Loucy (cell line): ENCODE data around the gene PIGZ.

ENCODE experiments used
- EZH2phosphoT487 ChIP-seq: fragments of 200-600 bp; IDR thresholded peaks from 2 replicates; pipeline ENCODE4 v1.6.1; 2018; ENCODE audit warnings: antibody characterized with exemption, mild to moderate bottlenecking, moderate library complexity, borderline replicate concordance
- TF ChIP-seq, protein P1 (sequence below): fragments of 200-600 bp; sonication (generic); conservative IDR thresholded peaks from 2 replicates; pipeline ENCODE4 v1.5.1; 2014; ENCODE audit warnings: mild to moderate bottlenecking, antibody characterized with exemption, low read length

- TF ChIP-seq, protein P1, sequence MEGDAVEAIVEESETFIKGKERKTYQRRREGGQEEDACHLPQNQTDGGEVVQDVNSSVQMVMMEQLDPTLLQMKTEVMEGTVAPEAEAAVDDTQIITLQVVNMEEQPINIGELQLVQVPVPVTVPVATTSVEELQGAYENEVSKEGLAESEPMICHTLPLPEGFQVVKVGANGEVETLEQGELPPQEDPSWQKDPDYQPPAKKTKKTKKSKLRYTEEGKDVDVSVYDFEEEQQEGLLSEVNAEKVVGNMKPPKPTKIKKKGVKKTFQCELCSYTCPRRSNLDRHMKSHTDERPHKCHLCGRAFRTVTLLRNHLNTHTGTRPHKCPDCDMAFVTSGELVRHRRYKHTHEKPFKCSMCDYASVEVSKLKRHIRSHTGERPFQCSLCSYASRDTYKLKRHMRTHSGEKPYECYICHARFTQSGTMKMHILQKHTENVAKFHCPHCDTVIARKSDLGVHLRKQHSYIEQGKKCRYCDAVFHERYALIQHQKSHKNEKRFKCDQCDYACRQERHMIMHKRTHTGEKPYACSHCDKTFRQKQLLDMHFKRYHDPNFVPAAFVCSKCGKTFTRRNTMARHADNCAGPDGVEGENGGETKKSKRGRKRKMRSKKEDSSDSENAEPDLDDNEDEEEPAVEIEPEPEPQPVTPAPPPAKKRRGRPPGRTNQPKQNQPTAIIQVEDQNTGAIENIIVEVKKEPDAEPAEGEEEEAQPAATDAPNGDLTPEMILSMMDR, result no peak
- TF ChIP-seq EZH2phosphoT487, result no peak
Measured at GRCh38 chr3:197008436-197009209, 40.0 kb upstream of the PIGZ start.
